IPS-NIHi11 (cell line): Measurements from ENCODE around the gene MUC6.
"Not testable (repeated sequence)": the region's sequence is repeated elsewhere in the genome, so short reads cannot be mapped to it uniquely, and the experiment has no call there.

Experiments
- DNase-seq: peaks from one replicate; pipeline ENCODE4 v3.0.0; 2012; ENCODE audit warnings: mixed read lengths, low spot score

The MUC6 gene

GRCh38 chr11:1024597-1025409 lies 11.7 kb downstream of the MUC6 start:
- no peak for DNase-seq

DNA sequence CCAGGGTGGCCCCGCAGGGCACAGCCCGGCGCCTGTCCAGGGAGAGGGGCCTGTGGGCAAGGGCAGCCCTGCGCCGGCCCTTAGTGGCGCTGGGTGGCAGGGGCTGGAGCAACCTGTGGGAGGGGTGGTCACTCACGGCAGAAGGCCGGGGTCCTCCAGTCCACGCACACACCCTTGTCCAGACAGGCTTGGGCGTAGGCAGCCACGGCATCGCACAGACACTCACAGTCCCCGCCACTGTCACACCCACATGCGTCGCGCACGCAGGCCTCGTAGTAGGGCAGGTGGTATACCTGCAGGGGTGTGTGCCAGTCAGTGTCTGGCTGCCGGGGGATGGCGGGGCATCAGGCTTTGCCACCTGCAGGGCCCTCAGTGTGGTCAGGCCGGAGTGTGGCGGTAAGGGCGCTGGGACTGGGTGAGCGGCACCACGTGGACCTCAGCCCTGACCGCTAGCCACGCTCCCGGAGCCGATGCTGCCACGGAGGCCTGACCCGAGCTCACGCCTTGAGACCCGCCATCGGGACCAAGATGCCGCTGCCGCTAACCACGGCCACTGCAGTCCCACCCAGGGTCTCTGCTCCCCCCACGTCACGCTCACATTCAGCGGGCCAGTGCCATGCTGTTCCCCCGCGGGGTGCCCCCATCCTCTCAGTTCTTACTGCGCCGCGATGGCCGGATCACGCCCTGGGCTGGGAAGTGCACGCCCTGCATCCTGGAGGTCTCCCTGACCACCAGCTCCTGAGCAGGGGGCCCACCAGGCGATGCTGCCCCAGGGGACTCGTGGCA lies 12.5 kb downstream of the MUC6 start:
- DNase-seq, result no peak

DNA sequence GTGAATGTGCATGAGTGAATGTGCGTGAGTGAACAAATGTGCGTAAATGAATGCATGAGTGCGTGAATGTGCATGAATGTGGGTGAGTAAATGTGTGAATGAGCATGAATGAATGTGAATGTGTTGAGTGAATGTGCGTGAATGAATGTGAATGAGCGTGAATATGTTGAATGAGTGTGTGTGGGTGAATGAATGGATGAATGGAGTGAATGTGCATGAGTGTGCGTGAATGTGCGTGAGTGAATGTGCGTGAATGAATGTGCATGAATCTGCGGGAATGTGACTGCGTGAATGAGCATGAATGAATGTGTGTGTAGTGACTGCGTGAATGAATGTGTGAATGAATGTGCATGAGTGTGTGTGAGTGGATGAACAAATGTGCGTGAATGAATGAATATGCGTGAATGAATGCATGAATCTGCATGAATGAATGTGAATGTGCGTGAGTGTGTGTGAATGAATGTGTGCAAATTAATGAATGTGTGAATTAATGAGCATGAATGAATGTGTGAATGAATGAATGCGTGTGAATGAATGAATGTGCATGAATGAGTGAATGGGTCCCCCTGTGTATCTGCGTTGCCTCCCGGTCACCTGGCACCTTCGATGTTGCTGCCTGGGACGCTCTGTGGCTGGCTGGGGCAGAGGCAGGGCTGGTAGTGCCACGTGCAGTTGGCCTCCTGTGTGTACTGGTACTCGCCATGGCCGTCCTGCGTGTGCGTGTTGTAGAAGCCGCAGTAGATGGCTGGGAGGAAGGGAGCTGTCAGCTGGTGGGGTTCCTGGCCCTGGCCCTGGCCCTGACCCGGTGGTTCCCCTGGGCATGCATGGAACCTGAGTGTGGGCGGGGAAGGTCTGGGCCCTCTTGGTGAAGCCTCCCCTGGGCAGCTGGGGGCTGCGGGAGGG lies 13.4 kb downstream of the MUC6 start:
- no peak for DNase-seq

DNA sequence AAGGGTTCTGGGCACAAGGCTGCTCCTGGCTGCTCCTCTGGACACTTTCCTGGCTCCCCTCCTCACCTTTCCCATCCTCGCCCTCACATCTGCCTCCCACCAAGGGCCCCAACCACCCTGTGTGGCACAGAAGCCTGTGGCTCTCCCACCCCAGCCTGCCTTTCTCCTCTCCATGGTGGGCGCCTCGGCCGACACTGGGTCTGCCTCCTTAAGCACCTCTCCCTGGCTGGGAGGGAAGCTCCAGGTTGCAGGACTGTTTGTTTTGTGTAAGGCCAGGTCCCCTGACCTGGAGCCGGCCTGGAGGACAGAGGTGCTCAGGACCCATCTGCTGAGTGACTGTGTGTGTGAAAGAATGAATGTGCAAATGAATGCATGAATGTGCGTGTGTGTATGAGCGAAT lies 14.1 kb downstream of the MUC6 start:
- DNase-seq, result no peak

- no peak for DNase-seq
Measured at GRCh38 chr11:1020211-1020905, 16.2 kb downstream of the MUC6 start.

- DNase-seq, result no peak
Measured at GRCh38 chr11:1019321-1019910, 17.1 kb downstream of the MUC6 start.

DNA sequence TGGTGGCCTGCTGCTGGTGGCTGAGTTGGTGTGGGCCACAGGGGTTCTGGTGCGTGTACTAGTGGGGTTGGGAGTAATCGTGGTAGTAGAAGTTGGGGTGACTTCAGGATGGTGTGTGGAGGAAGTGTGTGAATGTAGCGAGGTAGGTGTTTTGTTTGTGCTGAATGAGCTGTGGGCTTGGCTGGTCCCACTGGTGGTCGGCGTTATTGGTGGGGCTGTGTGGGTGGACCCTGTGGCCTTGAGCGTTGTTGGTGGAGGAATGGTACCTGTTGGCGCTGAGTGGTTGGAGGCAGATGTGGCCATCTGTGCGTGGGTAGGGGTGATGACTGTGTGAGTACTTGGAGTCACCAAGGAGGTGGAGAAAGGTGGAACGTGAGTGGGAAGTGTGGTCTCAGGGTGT lies 18.4 kb downstream of the MUC6 start:
- no peak for DNase-seq

- DNase-seq, result no peak
Measured at GRCh38 chr11:1017269-1018005, 19.1 kb downstream of the MUC6 start.

DNA sequence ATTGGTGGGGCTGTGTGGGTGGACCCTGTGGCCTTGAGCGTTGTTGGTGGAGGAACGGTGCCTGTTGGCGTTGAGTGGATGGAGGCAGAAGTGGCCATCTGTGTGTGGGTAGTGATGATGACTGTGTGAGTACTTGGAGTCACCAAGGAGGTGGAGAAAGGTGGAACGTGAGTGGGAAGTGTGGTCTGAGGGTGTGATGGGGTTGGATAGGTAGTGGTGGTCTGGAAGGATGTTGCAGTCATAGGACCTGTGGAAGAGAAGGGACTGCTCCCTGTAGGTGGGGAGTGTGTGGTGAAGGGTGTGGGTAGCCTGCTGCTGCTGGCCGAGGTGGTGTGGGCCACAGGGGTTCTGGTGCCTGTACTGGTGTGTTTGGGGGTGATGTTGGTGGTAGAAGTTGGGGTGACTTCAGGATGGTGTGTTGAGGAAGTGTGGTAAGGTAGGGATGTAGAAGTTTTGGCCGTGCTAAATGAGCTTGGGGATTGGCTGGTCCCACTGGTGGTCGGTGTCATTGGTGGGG lies 19.9 kb downstream of the MUC6 start:
- DNase-seq, result not testable (repeated sequence)

DNA sequence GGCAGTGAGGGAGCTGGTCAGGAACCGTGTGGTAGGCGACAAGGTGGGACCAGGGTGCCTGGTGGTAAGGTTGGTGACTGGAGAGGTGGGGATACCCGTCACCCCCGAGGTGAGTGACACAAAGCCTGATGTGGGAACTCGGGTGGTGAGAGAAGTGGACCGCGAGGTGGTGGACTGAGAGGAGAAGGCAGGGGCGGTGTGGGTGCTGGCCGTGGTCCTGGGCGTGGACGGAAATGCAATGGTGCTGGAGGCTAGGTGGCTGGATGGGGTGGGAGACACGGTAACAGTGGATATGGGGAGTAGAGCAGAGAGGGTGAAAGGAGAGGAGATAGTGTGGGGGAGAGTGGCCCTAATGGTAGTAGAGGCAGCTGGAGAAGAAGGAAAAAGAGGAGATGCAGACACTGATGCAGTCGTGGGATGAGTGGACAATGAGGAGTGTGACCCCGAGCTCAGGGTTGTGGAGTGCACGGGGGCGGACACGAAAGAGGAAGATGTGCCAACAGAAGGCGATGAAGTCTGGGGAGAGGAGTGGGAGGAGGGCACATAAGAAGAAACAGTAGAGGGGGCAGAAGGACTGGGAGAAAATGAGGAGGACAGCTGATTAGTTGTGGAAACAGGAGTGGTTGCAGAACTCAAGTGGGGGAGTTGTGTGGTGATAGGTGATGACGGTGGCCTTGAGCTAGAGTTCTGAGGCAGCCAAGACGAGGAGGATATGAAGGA lies 20.5 kb downstream of the MUC6 start:
- no peak for DNase-seq

- DNase-seq, result no peak
Measured at GRCh38 chr11:1015064-1015463, 21.5 kb downstream of the MUC6 start.

DNA sequence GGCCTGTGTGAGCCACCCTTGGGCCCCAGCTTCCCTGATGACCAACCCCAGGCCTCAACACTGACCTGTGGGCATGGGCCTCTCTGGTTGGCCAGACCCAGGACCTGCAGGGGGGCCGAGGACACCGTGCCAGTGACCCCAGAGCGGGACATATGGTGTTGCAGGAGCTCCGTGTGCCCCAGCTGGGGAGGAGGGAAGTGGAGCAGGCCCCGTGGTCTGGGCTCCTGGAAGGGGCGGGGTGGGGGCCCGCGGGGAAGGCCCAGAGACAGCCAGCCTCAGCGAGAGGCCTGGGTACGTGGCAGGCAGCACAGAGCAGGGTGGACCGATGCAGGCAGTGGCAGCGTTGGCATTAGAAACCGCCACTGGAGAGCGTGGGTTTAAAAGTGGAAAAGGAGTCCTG lies 22.2 kb downstream of the MUC6 start:
- DNase-seq, result no peak

GRCh38 chr11:1013631-1013935 lies 22.9 kb downstream of the MUC6 start:
- DNase-seq, result no peak

GRCh38 chr11:1012740-1013630 lies 23.5 kb downstream of the MUC6 start:
- no peak for DNase-seq

DNA sequence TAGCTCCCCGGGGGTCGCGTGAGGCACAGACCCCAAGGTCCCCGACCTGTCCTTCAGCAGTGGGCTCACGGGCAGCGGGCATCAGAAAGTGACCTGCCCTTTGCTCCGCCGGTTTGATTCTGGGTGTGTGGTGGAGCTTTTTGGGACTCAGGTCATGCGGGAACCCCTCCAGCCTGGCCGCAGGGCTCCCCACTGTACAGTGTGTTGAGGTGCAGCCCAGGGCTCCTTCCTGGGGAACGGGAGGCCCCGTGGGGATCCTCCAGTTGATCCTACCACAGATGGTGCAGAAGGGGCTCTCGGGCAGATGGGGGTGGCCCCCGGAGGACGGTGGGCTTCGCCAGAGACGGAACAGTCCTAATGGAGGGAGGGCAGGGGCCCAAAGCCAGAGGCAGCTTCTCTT lies 24.2 kb downstream of the MUC6 start:
- DNase-seq, result no peak

DNA sequence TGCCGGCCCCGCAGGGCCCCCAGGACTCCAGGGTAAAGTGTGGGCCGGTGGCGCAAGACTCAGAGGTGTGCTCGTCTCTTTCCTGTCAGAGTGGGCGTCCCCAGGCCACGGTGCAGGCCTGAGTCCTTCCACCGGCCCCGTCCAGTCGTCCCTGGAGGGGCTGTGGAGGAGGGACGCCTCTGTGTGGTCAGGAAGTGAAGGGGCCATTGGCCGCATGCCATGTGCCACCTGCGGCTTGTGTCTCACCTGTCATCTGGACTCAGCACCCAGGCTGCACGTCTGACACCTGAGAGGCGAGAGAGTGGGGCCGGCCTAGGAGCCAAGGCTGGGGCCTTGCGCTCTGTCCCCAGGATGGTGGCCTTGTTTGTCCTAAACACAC lies 25.2 kb downstream of the MUC6 start:
- DNase-seq, result no peak

DNA sequence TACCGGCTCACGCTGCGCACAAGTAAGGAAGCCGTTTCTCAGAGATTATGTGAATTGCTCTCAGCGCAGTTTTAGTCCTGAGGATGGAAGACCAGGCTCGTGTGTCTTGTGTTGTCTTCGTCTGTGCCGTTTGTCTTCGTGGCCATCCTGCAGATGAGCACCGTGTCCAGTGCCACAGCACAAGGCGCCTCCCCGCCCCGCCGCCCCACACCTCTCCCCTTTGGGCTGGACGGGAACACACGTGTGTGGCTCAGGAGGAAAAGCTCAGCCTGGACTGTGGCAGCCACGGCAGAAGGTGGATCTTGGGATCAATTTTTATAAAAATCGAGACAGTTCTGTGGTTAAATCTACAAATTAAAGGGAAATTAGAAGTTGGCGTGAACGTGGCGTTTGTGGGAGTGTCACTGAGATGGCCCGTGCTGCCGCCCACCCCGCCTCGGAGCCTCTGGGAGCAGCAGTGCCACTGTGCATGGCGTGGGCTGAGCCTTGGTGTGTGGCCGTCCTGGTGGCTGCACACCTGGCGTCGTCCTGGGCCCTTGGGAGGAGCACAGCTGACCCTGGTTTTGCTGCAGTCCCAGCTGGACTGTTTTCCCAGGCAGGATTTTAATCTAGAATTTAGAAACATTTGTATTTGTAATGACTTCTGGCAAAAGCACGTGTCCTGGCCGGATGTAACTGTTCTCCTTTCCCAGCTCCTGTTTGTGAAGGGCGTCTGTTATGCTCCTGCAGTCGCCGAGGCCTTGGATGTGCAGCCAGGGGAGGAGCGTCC lies 25.8 kb downstream of the MUC6 start:
- DNase-seq, result no peak

DNA sequence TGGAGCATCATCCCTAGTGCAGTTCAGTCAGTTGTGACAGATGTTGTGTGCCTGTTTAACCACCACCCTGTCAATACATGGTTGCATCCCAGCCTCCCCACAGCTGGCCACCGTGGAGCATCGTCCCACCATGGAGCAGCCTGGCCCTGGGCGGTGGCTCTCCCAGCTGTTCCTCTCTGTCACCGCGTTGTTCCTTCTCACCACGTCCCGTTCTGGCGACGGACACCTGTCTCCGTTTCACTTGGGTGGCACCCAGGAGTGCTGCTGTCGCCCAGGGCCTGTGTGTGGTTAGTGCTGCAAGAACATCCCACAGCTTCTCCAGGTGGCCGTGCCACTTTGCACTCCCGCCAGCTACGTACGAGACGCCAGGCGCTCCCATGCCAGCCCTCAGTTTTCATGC lies 26.5 kb downstream of the MUC6 start:
- no peak for DNase-seq
